H9 (cell line): ENCODE data around the gene MAPK7. TPM values are rescaled to one million over a fixed set of nuclear protein-coding genes. Genes with fewer than 3 reads are reported as not detected.

ENCODE experiments used
- DNase-seq: peaks from one replicate; pipeline ENCODE4 v3.0.0-alpha.2; 2017
- H2AFZ ChIP-seq: one replicate; pipeline ENCODE4 v1.6.1; 2013; ENCODE audit warnings: mild to moderate bottlenecking, low read length, control low read depth, moderate library complexity
- H2AK5ac ChIP-seq: 2 replicates; pipeline ENCODE4 v1.6.1; 2013; ENCODE audit warnings: low read length, control low read depth, mixed read lengths; ENCODE audit not compliant: insufficient read length
- H2BK120ac ChIP-seq: one replicate; pipeline ENCODE4 v1.6.1; 2013; ENCODE audit warnings: low read depth, mild to moderate bottlenecking, low read length, control low read depth, inconsistent platforms; ENCODE audit not compliant: poor library complexity, severe bottlenecking
- H2BK12ac ChIP-seq: 2 replicates; pipeline ENCODE4 v1.6.1; 2013; ENCODE audit warnings: low read length, control low read depth, mixed read lengths, low read depth; ENCODE audit not compliant: insufficient read length
- H2BK15ac ChIP-seq: 2 replicates; pipeline ENCODE4 v1.6.1; 2013; ENCODE audit warnings: low read depth, low read length, control low read depth
- H2BK20ac ChIP-seq: one replicate; pipeline ENCODE4 v1.6.1; 2013; ENCODE audit warnings: low read depth, mild to moderate bottlenecking, low read length, control low read depth, inconsistent platforms; ENCODE audit not compliant: poor library complexity, severe bottlenecking
- H2BK5ac ChIP-seq: 2 replicates; pipeline ENCODE4 v1.6.1; 2013; ENCODE audit warnings: low read length, control low read depth, mixed read lengths; ENCODE audit not compliant: insufficient read length
- H3K14ac ChIP-seq: 2 replicates; pipeline ENCODE4 v1.6.1; 2013; ENCODE audit warnings: low read length, control low read depth; ENCODE audit not compliant: insufficient read depth
- H3K18ac ChIP-seq: 2 replicates; pipeline ENCODE4 v1.6.1; 2013; ENCODE audit warnings: low read depth, mild to moderate bottlenecking, mixed read lengths, low read length, control low read depth; ENCODE audit not compliant: insufficient read length
- H3K23ac ChIP-seq: 2 replicates; pipeline ENCODE4 v1.6.1; 2013; ENCODE audit warnings: low read length, control low read depth, mixed read lengths, low read depth; ENCODE audit not compliant: insufficient read length
- H3K23me2 ChIP-seq: 2 replicates; pipeline ENCODE4 v1.6.1; 2013; ENCODE audit warnings: low read depth, mild to moderate bottlenecking, mixed read lengths, low read length, control low read depth; ENCODE audit not compliant: insufficient read length, poor library complexity, severe bottlenecking
- H3K27ac ChIP-seq: 2 replicates; pipeline ENCODE4 v1.5.1; 2013; ENCODE audit warnings: low read length, control low read depth, mixed read lengths, low read depth; ENCODE audit not compliant: insufficient read length
- H3K27me3 ChIP-seq: 2 replicates; pipeline ENCODE4 v1.6.1; 2013; ENCODE audit warnings: low read length, control low read depth, inconsistent platforms; ENCODE audit not compliant: insufficient read depth
- H3K4ac ChIP-seq: 2 replicates; pipeline ENCODE4 v1.6.1; 2013; ENCODE audit warnings: low read depth, mild to moderate bottlenecking, control low read depth, inconsistent platforms, low read length, moderate library complexity
- H3K4me1 ChIP-seq: 2 replicates; pipeline ENCODE4 v1.6.1; 2013; ENCODE audit warnings: low read length, control low read depth, inconsistent platforms; ENCODE audit not compliant: insufficient read depth
- H3K4me2 ChIP-seq: 2 replicates; pipeline ENCODE4 v1.6.1; 2013; ENCODE audit warnings: low read length, control low read depth, mixed read lengths; ENCODE audit not compliant: insufficient read length, insufficient read depth
- H3K56ac ChIP-seq: 2 replicates; pipeline ENCODE4 v1.6.1; 2013; ENCODE audit warnings: low read depth, mild to moderate bottlenecking, mixed read lengths, low read length, control low read depth; ENCODE audit not compliant: insufficient read length
- H3K79me1 ChIP-seq: 2 replicates; pipeline ENCODE4 v1.6.1; 2013; ENCODE audit warnings: low read depth, mild to moderate bottlenecking, moderate library complexity, low read length, control low read depth, inconsistent platforms; ENCODE audit not compliant: insufficient read depth, poor library complexity, severe bottlenecking
- H3K79me2 ChIP-seq: 2 replicates; pipeline ENCODE4 v1.6.1; 2013; ENCODE audit warnings: low read length, control low read depth, inconsistent platforms; ENCODE audit not compliant: insufficient read depth
- H3K9ac ChIP-seq: 2 replicates; pipeline ENCODE4 v1.6.1; 2013; ENCODE audit warnings: low read length, control low read depth, mixed read lengths; ENCODE audit not compliant: insufficient read length; ENCODE audit errors: extremely low read depth
- H3K9me3 ChIP-seq: one replicate; pipeline ENCODE4 v1.6.1; 2013; ENCODE audit warnings: low read depth, low read length, inconsistent platforms; ENCODE audit not compliant: control insufficient read depth
- H3T11ph ChIP-seq: one replicate; pipeline ENCODE4 v1.6.1; 2013; ENCODE audit warnings: mild to moderate bottlenecking, low read length, control low read depth, inconsistent platforms
- H4K20me1 ChIP-seq: one replicate; pipeline ENCODE4 v1.6.1; 2013; ENCODE audit not compliant: control insufficient read depth, insufficient read length, insufficient read depth
- H4K5ac ChIP-seq: 2 replicates; pipeline ENCODE4 v1.6.1; 2013; ENCODE audit warnings: low read depth, mild to moderate bottlenecking, mixed read lengths, low read length, control low read depth; ENCODE audit not compliant: insufficient read length
- H4K8ac ChIP-seq: replicated peaks from 2 replicates; pipeline ENCODE4 v1.6.1; 2013; ENCODE audit warnings: low read length, control low read depth, mixed read lengths, low read depth; ENCODE audit not compliant: insufficient read length
- H4K91ac ChIP-seq: 2 replicates; pipeline ENCODE4 v1.6.1; 2013; ENCODE audit warnings: low read depth, mild to moderate bottlenecking, moderate library complexity, mixed read lengths, low read length, control low read depth; ENCODE audit not compliant: insufficient read length
- H3K27ac Mint-ChIP-seq, 3 experiments: 2 replicates in 2 of 3; 3 replicates in 1 of 3; pipeline ENCODE4 v1.8.0; 2020 to 2021; ENCODE audit warnings: mixed read lengths in 3 of 3, mild to moderate bottlenecking in 1 of 3, moderate library complexity in 1 of 3
- H3K27me3 Mint-ChIP-seq: 2 replicates; pipeline ENCODE4 v1.8.0; 2021; ENCODE audit warnings: low read depth, mild to moderate bottlenecking, moderate library complexity, mixed read lengths
- H3K36me3 Mint-ChIP-seq, 3 experiments: 2 replicates in 2 of 3; 3 replicates in 1 of 3; pipeline ENCODE4 v1.8.0; 2020 to 2021; ENCODE audit warnings: low read depth in 3 of 3, mixed read lengths in 3 of 3; ENCODE audit not compliant: insufficient read depth in 1 of 3
- H3K4me1 Mint-ChIP-seq, 2 experiments: 2 replicates each; pipeline ENCODE4 v1.8.0; 2020; ENCODE audit warnings: mixed read lengths in 2 of 2
- H3K4me3 Mint-ChIP-seq, 2 experiments: 2 replicates in 1 of 2; 3 replicates in 1 of 2; pipeline ENCODE4 v1.8.0; 2020 to 2021; ENCODE audit warnings: mild to moderate bottlenecking in 2 of 2, mixed read lengths in 2 of 2, moderate library complexity in 1 of 2
- H3K9me3 Mint-ChIP-seq, 2 experiments: 2 replicates in 1 of 2; 3 replicates in 1 of 2; pipeline ENCODE4 v1.8.0; 2020; ENCODE audit warnings: mild to moderate bottlenecking in 2 of 2, mixed read lengths in 2 of 2, moderate library complexity in 1 of 2
- WGBS: extraction: QIAGEN DNeasy Blood & Tissue Kit; methylation state at CpG from one replicate; pipeline ENCODE4 v1.1.7; 2013; ENCODE audit warnings: missing lambda C conversion rate, low lambda C conversion rate, mixed read lengths; ENCODE audit not compliant: insufficient read length; ENCODE audit errors: extremely low coverage; 5-methylcytosine and 5-hydroxymethylcytosine counted together
- total RNA-seq: library from RNA; stranded (reverse); gene quantifications from 2 replicates; pipeline ENCODE4 v1.2.1, GENCODE V29; 2021
- TF ChIP-seq, protein P1 (sequence below): fragments of 200-600 bp; sonication (generic); conservative IDR thresholded peaks from 3 replicates; pipeline ENCODE4 v1.8.0; 2021; ENCODE audit warnings: antibody characterized with exemption, mild to moderate bottlenecking

The MAPK7 gene
- total RNA-seq, 1 experiment from 2014 or later = 43.8 TPM

- Histone ChIP-seq H2BK12ac (no peak overlapping the region), H3K4ac (no peak overlapping the region), H3K79me1 (no peaks in the 10 kb centered on the region), H3K4me2 (no peak overlapping the region), H3K14ac (no peak overlapping the region), H2BK120ac (no peak overlapping the region), H2AFZ (no peak overlapping the region), H3K27ac (no peak overlapping the region), H3K9me3 (no peaks in the 10 kb centered on the region), H3K27me3 (no peaks in the 10 kb centered on the region), H2BK15ac (no peak overlapping the region), H3K79me2 (no peaks in the 10 kb centered on the region), H3K23ac (no peak overlapping the region), H2BK5ac (no peak overlapping the region), H3K9ac (no peak overlapping the region), H3T11ph (no peak overlapping the region), H3K56ac (no peak overlapping the region), H2AK5ac (no peak overlapping the region), H4K20me1 (no peaks in the 10 kb centered on the region), H4K91ac (no peak overlapping the region), H4K5ac (no peak overlapping the region), H2BK20ac (no peak overlapping the region), H3K4me1 (no peaks in the 10 kb centered on the region), H3K23me2 (no peaks in the 10 kb centered on the region), H4K8ac (no peak overlapping the region), H3K18ac (no peak overlapping the region)
- DNase-seq = no peak
- H3K4me3 Mint-ChIP-seq = no peak overlapping the region
- WGBS = no CpG with 5 or more reads among the region's 10 CpGs
- H3K36me3 Mint-ChIP-seq = no peaks in the 10 kb centered on the region; a peak in 1 of 7 replicates
- H3K27me3 Mint-ChIP-seq = peaks cover 5% of the 10 kb centered on the region
- TF ChIP-seq, protein P1, sequence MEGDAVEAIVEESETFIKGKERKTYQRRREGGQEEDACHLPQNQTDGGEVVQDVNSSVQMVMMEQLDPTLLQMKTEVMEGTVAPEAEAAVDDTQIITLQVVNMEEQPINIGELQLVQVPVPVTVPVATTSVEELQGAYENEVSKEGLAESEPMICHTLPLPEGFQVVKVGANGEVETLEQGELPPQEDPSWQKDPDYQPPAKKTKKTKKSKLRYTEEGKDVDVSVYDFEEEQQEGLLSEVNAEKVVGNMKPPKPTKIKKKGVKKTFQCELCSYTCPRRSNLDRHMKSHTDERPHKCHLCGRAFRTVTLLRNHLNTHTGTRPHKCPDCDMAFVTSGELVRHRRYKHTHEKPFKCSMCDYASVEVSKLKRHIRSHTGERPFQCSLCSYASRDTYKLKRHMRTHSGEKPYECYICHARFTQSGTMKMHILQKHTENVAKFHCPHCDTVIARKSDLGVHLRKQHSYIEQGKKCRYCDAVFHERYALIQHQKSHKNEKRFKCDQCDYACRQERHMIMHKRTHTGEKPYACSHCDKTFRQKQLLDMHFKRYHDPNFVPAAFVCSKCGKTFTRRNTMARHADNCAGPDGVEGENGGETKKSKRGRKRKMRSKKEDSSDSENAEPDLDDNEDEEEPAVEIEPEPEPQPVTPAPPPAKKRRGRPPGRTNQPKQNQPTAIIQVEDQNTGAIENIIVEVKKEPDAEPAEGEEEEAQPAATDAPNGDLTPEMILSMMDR = no peak
- no peak overlapping the region for H3K27ac Mint-ChIP-seq
- no peaks in the 10 kb centered on the region for H3K9me3 Mint-ChIP-seq
- H3K4me1 Mint-ChIP-seq = peaks cover 15 to 21% of the 10 kb centered on the region in 2 experiments
Observed at GRCh38 chr17:19407601-19408345, 29.5 kb downstream of the MAPK7 start.
